GM21447 (cell line): ENCODE results near the gene HOPX.
"Not testable (repeated sequence)": the region's sequence is repeated elsewhere in the genome, so short reads cannot be mapped to it uniquely, and the experiment has no call there.

ENCODE experiments used
- ATAC-seq: cut with Tn5 transposase; IDR thresholded peaks from one replicate; pipeline ENCODE4 v1.9.1; 2021; ENCODE audit not compliant: unreplicated experiment

Gene HOPX

DNA sequence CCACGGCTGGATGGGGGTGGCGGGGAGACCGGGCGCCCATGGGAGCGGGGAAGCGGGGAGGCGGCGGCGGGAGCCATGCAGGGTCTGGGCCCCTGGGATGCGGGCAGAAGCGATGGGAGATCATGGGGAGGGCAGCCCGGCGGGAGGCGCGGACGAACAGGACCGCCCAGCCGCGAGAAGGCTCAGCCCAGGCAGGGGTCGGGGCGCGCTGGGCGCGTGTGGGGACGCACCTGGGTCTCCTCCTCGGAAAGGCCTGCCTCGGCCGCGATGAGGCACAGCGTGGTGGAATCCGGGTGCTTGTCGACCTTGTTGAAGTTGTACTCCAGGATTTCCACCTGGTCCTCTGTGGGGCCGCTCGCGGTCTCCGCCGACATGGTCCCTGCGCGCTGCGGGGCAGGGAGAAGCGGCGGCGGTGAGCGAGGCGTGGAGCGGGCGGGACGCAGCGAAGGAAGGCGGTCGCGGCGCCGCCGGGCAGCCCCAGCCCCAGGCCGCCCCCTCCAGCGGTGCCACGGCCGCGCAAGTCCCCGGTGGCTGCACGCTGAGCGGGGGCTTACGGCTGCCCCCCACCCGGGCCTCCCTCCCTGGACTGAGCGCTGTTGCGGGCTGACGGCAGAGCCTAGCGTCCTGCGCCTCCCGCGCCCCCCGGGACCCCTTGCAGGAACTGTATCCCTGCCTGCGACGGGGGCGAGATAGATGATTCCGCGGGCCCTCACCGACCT is 25.3 kb downstream of the HOPX start:
- ATAC-seq: no peak

DNA sequence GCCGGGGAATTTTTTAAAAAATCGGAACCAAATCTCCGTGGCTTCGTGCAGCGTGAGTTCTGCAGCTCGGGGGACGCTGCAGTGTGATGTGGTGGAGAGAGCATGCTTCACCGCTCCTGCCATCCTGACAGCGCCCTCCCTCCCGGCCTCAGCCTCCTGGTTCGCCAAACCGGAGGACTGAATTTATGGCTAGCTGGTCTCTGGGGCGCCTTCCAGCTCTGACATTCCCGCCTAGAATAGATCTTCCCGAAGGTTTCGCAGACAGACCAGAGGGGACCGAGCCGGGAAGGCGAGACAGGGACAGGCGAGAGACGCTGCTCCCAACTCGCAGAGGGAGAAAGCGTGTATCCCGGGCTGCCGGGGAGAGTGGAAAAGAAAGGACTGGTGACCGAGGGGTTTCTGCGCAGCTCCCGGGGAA is 25.9 kb downstream of the HOPX start:
- ATAC-seq: no peak

DNA sequence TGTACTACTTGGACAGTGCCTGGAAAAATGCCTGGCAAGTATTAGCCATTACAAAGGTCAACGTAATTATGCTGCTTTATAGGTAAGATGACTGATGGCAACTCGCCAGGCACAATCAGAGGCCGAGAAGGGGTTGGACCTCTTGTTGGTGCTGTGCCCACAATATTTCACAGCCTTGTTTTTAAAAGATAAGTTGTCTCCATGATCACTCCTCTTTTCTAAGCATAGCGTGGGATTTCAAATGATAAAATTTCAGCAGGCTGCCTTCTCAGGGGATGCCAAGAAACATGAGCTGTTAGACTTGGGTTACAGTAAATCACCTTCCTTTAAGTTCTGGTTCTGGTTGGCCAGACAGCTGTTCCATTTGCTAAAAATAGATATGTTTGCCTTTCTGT is 26.9 kb downstream of the HOPX start:
- no peak for ATAC-seq

DNA sequence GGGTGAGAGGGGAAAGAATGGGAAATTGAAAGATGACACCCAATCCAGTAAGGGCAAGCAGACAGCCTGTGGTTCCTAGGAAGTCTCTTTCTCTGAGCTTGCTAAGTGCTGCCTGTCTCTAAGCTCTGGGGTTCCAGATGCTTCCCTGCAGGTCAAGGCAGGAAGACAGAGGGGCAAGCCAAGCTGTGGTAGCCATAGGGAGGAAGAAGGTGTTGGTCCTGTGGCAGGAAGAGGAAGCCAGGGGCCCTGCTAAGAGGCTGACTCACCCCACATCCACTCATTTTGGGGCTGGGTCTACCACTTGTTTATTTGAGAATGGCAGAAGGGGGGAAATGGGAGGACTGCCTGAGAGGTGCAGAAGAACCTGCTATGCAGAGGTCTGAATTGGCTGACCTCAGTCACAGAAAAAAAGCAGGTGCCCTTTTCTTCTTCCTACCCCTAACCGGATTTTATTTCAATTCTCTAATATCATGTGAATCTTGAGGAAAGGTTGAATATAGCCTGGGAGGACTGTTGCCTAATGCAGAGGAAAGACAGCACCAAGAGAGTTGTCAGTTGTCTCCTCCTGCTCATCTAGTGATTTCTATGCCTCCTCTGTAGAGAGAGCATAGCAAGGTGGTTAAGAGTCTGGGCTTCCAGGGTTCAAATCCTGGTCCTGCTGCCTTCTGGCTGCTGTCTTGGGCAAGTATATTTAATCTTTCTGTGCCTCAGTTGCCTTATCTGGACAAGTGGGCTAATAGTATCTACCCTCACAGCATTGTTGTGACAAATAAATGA is 27.4 kb downstream of the HOPX start:
- ATAC-seq: no peak

- ATAC-seq: no peak
Observed at GRCh38 chr4:56652196-56652595, 28.9 kb downstream of the HOPX start.

- no peak for ATAC-seq
Observed at GRCh38 chr4:56651056-56651350, 30.1 kb downstream of the HOPX start.

GRCh38 chr4:56650262-56651055 is 30.6 kb downstream of the HOPX start:
- no peak for ATAC-seq

DNA sequence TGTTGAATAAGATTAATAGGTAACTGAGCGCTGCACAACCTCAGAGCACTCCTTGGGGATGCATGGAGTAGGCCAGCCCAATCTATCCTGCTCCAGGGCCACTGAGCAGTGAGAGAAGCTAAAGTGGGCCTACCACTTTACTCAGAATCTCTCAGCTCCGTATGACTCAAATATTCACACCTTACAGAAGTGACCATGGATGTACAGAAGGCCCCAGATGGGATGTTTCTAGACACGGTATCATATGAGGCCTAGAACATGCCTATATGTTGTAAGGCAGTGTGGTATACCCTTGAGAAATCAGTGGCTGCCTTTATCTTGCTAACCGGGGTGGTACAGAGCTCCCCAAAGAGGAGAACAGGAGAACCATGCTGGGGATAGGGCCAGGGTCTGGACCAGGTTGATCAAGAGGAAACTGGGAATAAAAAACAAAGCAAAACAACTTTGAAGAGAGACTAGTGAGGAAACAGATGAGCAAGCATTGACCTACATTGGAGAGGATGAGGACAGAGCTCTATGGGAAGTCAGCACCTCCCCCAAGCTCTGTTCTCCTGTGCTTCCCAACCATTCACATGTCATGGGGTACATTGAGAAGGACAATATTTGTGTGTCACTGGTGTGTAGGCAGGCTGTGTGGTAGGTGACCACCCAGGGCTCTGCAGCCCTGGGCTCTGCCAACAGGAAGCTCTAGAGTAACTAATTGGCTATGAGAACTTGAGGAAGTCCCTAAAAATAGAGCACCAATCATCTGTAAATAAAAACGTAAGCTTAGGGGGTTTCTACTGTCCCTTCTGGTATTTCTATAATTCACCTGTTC is 31.4 kb downstream of the HOPX start:
- no peak for ATAC-seq

DNA sequence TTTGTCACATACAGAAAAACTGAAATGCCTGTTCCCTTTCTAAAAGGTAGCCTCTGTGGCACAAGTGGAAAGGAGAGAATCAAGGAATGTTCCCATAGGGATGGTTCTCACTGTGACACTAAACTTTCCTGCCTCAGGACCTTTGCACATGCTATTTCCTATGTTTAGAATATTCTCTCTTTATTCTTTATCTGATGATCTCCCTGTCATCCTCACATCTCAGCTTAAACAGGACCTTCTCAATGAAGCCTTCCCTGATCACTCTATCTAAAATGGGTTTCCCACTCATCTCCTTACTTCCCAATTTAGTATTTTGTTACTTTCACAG is 32.3 kb downstream of the HOPX start:
- no peak for ATAC-seq

DNA sequence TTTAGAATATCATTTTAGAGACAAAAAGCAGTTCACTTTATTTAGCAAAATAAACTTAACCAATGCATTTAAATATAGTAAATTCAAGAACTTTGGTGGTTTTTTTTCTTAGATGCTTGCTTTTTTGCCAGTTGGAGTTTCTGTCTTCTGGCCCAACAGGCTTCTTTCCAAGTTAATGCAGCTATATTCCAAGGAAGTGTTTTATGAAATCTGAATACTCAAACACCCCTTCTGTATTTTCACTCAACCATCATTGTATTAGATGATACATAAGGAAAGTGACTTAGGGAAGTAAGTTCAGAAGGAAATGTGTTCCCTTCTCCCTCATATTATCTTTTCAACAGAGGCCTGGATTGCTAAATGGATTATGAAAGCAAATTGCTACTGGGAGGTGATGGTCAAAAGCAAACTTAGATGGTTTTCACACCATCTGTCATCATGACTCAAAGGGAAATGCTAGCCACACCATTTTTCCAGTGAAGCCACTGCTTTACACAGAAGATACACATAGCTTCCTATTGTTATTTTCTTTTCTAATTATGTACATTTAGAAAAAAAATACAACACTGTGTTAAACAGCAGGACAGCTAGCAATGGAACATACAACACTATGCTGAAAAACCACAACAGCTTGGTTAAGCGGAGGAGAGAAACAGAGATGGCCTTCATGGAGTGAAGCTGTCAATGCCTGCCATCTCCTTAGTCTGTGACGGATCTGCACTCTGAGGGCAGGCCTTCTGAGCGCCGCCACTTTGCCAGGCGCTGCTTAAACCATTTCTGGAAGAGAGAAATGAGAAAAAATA is 32.9 kb downstream of the HOPX start:
- no peak for ATAC-seq

GRCh38 chr4:56646341-56646740 is 34.8 kb downstream of the HOPX start:
- ATAC-seq: no peak

DNA sequence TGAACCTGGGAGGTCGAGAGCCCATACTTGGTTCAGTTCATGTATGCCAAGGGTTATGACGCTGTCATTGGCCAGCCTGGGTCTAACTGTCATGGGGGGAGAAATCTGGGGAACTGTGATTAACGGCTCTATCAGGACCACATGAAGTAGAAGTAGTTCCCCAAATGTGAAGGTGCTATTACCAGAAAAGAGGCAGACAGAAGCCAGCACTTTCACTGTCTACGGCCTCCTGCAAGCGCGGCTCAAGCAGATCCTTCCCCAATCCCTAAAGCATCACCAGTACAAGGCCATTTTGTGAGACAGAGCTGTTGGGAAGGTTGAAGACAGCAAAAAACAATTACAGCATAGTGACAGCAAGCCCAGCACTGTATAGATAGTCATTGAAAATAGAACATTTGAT is 37.5 kb downstream of the HOPX start:
- no peak for ATAC-seq

- no peak for ATAC-seq
Observed at GRCh38 chr4:56641494-56642051, 39.5 kb downstream of the HOPX start.

DNA sequence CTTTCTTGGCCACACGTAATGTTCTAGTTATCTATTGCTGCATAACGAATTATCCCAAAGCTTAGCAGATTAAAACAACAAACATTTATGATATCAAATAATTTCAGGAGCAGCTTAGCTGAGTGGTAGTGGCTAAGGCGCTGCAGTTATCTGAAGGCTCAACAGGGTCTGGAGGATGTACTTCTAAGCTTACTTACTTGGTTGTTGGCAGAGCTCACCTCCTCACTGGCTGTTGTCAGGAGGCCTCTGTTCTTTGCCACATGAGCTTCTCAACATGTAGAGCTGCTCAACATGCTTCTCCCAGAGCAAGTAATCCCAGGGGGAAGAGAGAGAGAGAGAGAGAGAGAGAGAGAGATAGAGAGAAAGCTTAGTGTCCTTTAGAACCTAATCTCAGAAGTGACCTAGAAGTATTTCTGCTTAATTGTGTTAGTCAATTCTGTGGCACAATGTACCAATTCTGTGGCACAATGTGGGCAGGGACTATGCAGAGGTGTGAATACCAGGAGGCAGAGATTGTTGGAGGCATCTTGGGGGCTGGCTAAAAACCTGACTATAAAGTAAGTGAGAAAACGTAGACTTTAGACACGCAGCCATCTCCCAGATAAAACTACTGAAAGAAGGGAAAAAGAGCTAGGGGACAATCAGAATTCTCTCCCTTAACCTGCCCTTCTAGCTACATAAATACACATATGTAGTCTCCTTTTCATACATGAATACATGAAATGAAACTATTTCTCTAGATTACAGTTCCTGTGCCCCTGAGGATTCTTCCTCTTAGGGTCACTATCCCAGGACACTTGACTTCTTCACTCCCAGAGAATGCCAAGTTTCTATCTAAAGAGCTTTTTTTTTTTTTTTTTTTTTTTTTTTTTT is 40.2 kb downstream of the HOPX start:
- ATAC-seq: no peak

GRCh38 chr4:56637791-56638190 is 43.3 kb downstream of the HOPX start:
- no peak for ATAC-seq

GRCh38 chr4:56637154-56637553 is 43.9 kb downstream of the HOPX start:
- no peak for ATAC-seq

DNA sequence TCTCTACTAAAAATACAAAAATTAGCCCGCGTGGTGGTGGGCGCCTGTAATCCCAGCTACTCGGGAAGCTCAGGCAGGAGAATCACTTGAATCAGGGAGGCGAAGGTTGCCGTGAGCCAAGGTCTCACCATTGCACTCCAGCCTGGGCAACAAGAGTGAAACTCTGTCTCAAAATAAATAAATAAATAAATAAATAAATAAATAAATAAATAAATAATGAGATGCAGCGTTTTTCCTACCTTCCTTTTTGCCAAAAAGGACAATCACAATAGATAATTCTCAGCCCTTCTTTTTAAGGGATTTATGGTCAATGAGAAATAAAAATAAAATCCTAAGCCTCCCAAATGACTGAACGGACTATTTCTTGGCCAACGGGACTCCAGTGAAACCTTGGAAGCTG is 46.1 kb downstream of the HOPX start:
- not testable (repeated sequence) for ATAC-seq

DNA sequence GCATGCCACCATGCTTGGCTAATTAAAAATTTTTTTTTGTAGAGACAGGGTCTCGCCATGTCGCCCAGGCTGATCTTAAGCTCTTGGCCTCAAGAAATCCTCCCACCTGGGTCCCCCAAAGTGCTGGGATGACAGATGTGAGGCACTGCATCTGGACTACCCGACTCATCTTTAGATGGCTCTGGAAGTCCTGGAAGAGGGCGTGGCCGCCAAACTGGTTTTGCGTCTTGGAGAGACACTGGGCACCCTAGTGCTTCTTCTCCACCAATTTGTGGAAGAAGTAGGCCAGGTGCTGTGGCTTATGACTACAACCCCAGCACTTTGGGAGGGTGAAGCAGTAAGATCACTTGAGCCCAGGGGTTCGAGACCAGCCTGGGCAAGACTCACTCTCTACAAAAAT is 47.6 kb downstream of the HOPX start:
- no peak for ATAC-seq
